HG03432 (cell line): ENCODE data around the gene EPB41L3.
"Not testable (repeated sequence)": the region's sequence is repeated elsewhere in the genome, so short reads cannot be mapped to it uniquely, and the experiment has no call there.

Source experiments
- ATAC-seq: cut with Tn5 transposase; IDR thresholded peaks from one replicate; pipeline ENCODE4 v1.9.1; 2021; ENCODE audit warnings: mild to moderate bottlenecking, moderate library complexity; ENCODE audit not compliant: unreplicated experiment

EPB41L3 gene

DNA sequence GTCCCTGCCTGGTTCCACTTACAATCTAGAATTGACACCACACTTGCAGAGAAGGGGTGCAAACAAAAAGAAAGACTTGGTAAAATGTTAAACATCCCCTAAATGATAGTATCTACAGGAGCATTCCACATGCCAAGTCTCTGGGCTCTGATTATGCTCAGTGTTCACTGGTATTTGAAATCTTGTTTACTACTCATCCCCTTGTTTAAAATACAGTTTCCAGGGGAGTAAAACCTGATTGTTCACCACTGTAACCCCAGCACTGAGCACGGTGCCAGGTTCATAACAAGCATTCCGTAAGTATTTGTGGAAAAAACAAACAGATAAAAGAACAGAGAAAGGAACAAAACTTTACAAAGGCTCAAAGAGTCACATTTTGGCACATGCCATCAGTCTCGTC is 11.7 kb downstream of the EPB41L3 start:
- ATAC-seq: no peak

DNA sequence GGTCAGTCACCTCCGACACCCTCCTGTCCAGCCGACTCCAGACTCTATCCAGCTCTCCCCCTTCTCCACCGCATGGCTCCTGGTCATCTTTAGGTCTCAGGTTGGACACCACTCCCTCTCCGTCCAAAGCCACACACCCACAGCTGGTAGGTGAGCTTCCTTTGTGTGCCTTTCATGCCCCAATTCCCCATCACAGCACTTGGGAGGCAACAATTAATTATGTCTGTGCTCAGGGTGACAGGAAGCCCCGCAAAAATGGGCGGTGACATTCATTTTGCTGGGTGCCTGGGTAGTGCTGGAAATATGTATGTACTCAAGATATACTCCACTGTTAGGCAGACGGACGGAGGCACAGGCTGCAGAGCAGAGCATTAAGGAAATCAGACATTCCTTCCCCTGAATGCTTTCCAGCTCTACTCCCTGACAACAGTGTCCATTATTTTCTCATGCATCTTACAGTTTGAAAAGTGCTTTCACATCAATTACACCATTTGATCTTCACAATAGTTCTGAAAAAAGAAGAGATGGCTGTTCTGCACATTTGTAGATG is 13.1 kb downstream of the EPB41L3 start:
- ATAC-seq: no peak

DNA sequence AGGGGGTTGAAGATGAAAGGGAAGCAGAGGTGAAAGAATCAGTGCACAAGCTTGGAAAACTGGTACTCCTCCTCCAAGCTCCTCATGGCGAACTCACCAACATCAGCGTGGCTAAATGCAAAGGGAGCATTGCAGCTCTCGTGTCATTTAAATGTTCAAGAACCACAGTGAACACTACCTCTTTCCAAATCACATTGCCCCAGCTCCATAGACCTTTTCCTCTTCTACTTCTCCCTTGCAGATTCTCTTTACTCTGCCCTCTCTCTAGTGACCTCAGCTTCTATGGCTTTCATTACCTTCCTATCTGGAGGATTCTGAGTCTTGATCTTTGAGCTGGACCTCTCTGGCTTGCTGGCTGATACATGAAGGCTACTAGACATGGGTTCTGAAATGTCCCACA is 14.3 kb downstream of the EPB41L3 start:
- no peak for ATAC-seq

DNA sequence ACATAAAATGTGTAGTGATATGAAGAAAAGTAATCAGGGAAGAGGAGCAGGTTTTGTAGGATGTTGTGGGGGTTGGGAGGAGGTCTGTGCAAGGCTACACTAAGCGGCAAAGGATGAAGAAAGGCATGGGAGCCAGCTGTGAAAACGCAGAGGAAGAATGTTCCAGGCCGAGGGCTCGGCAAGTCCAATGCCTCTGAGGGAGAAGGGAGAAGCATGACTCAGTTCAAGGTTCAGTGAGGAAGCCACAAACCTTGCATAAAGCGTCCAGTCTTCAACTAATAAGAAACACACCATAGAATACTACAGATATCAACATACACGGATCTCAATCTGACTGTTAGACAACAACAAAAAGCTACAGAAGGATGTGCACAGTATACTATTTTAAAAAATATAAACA is 16.2 kb downstream of the EPB41L3 start:
- no peak for ATAC-seq

DNA sequence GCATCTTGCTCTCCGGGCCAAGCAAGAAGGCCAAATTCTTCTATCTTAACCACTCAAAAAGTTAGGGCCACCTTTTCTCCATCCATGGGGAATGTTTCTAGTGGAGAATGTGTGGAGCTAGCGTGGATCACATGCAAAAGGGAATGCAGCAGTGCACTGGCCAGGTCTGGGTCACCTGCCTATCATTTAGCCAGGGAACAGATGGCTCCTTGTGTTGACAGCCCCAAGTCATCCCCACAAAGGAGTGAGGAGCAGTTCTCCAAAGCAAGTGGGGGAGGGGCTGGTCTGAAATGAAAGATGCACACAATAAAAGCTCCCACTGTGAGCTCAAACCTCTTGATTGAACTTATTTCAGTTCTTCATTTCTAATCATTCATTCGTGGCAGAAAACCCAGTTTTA is 19.1 kb downstream of the EPB41L3 start:
- no peak for ATAC-seq

GRCh38 chr18:5521000-5521399 is 22.8 kb downstream of the EPB41L3 start:
- no peak for ATAC-seq

GRCh38 chr18:5520464-5520863 is 23.3 kb downstream of the EPB41L3 start:
- no peak for ATAC-seq

DNA sequence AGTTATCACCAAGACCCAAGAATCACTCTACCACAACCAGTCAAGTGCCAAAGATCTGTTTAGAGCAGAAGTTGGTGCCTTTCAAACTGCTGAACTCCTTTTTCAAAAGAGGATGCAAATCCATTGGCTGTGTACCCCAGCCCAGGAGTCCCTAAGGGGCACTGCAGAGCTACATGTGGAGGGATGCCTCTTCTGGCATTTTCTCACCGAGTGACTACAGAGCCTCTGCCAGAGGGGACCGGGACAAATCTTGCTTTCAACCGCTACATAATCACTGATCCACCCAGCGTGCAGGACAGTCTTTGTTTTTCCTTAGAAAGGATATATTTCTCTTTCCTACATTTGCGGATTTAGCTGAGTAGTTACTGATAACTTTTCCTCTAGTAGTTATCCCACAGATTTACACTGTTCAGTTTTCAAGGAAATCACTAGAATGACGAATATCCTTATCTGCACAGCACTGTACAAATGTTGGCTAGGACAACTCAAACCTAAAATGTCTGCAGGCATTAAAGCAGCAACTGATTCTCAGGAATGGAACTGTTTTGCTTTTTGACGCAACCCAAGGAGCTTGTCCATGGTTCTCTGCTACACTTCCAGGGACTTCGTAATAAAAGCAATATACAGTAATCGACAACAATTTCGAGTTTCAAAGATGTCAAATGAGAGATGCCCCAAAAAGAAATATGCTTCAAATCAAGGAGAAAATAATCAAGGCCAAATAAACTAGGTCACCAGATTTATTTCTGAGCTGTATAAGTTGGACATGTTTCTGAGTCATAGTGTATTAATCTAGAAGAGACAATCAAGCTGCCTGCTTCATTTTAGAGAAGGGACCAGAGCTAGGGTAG is 24.1 kb downstream of the EPB41L3 start:
- no peak for ATAC-seq

DNA sequence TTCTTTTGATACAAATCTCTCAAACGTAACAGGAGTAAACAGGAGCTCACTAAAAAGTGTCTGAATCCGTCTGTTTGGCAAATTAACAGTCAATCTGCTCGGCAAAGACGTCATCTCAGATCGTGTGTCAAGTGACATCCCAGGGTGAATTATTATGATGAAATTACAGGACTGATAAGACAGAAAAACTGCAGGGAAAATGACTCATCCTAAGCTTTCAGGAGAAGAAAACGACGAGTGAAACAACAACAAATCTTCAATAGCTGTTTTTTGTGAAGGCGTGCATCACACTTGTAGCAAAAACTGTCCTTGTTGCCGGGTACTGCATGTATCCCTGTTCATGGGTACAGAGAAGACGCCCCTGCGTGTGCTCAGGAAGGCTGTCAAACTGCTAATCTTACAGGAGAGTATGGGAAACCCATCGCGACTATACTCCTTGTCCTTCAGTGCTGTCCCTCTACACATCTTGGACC is 24.9 kb downstream of the EPB41L3 start:
- ATAC-seq: no peak

- ATAC-seq: no peak
Observed at GRCh38 chr18:5518179-5518770, 25.5 kb downstream of the EPB41L3 start.

- no peak for ATAC-seq
Observed at GRCh38 chr18:5516841-5517240, 27.0 kb downstream of the EPB41L3 start.

DNA sequence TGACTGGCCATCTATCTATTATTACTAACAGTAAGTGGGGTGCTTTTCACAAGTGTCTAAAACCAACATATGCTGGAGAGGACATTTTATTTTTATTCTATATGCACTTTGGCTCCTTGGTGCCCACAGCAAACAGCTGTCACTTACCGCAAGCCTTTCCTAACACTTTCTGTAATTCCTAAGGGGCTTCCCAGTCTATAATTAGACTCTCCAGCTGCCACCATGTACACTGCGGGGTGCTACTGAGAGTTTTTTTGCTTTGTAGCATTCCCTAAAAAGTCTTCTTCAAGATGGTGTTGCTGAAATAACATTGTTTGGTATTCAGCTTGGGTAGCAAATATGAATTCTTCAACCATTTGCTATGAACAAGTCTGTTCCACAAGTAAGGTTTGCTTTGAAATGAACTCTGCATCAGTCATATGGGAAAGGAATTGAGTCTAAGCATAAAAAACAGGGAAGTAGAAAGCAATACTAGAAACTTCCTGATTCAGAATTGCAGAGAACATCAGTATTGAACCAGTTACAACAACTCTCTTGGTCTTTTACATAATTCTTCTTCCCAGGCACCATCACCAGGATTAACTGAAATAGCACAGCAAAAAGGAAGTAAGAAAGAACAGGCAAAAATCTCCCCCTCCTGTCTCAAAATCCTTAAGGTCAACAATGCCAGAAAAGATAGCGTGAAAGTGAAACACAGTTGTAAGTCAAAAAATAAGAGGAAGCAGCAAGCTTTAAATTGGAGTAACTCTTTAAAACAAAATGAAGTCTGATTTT is 28.6 kb downstream of the EPB41L3 start:
- ATAC-seq: no peak

DNA sequence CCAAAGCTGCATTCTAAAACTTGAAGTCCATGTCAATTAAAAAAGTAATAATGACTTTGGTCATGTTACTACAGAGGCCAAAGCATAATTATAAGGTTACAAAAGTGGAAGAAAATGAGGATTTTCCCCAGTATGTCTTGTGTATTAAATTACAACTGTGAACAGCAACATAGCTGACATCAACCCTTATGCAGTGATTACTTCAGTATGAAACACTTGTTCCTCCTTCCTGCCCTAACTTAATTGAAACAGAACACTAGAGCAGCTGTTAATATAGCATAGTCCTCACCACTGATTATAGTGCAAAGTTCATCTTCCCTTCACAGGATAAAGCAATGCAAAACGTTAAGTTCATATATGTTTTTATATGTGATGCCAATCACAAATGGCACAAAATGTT is 29.9 kb downstream of the EPB41L3 start:
- no peak for ATAC-seq

DNA sequence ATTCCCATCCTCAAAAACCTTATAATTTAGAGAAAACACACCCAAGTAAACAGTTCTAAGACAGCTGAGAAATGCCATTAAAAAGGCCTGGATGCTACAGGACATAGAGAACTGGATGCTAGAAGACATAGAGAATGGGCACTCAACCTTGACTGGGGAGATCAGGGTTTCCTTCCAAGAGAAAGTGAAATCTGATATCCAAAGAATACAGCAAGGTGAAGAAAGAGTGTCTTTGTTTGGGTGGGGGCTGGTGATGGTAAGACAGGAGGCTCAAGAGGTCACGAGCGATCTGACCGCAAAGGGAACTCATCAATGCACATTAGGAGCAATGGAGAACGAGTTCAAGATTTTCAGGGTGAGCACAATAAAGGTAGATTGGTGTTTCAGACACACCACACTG is 31.6 kb downstream of the EPB41L3 start:
- no peak for ATAC-seq

DNA sequence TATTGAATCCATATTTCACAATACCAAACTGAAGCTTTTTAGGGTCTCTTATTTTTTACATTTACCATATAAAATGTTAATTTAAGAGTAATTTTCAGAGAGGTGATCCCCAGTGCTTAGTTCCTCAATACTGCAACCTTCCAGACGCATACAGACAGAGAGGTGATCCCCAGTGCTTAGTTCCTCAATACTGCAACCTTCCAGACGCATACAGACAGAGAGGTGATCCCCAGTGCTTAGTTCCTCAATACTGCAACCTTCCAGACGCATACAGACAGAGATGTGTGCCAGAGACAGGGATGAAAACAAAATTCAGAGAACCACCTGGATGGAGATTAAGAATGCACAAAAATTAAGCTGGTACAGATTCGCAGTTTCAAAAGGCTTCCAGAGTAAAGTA is 32.3 kb downstream of the EPB41L3 start:
- ATAC-seq: not testable (repeated sequence)

DNA sequence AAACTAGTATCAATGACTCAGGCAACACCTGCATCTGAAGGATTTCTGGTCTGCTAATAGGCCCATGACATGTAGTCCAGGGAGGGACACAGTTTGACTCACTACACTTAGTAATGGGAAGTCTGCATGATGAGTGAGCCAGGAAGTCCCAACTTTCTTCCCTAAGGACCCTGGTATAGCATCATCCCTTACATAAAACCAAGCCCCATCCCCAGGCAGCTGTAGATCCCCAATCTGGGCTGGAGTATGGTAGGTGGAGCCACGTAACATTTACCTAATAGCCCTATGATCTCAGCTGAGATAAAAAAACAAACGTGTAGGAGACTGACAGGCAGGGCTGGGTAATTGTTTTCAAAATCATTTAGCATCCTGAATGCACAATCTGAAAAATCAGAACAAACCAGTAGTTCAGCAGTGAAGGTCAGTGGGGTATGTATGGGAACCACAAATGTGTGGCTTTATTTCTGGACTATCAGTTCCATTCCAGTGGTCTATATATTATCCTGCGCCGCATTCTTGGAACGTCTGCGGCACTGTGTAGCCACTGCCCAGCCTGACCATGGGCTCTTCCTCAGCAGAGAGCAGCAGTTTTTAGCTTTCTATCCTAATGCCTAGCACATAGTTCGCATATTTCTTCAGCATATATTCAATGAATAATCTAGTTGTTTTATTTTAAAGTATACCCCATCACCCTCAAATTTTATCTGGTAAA is 33.5 kb downstream of the EPB41L3 start:
- no peak for ATAC-seq

GRCh38 chr18:5508821-5509220 is 35.0 kb downstream of the EPB41L3 start:
- no peak for ATAC-seq

GRCh38 chr18:5507756-5508155 is 36.0 kb downstream of the EPB41L3 start:
- ATAC-seq: no peak

DNA sequence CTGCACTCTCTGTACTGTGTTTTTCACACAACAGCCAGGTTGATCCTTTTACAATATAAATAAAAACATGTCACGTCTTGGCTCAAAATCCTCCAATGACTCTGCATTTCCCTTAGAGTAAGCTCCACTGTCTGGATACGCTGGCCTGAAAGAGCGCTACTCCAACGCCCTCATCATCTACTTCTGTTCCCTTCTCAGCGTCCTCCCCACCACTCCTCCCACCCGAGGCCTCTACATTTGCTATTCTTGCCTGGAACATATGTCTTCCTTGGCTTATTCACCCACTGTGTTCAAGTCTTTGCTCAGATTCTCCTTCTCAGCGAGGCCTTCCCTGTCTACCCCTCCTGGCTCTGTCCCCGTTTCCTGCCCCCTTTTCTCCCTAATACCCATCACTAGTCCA is 37.6 kb downstream of the EPB41L3 start:
- ATAC-seq: no peak

- ATAC-seq: no peak
Observed at GRCh38 chr18:5503740-5504139, 40.1 kb downstream of the EPB41L3 start.
